Karpas-422 (cell line): ENCODE results near the gene IPCEF1. TPM values are rescaled to one million over a fixed set of nuclear protein-coding genes. Genes with fewer than 3 reads are reported as not detected.

Experiments
- DNase-seq: peaks from one replicate; pipeline ENCODE4 v3.0.0-alpha.2; 2015
- H2AFZ ChIP-seq: fragments of 200-600 bp; sonication (generic); 2 replicates; pipeline ENCODE4 v1.6.1; 2014; ENCODE audit warnings: antibody characterized with exemption, low read length, mixed read lengths
- H3K27ac ChIP-seq: fragments of 200-600 bp; sonication (generic); 2 replicates; pipeline ENCODE4 v1.5.1; 2014; ENCODE audit warnings: mild to moderate bottlenecking, low read length, moderate library complexity
- H3K27me3 ChIP-seq: fragments of 200-600 bp; sonication (generic); 2 replicates; pipeline ENCODE4 v1.6.1; 2014; ENCODE audit warnings: low read length, mixed read lengths
- H3K36me3 ChIP-seq: fragments of 200-600 bp; sonication (generic); 2 replicates; pipeline ENCODE4 v1.6.1; 2014; ENCODE audit warnings: low read length, mixed read lengths; ENCODE audit not compliant: insufficient read depth
- H3K4me1 ChIP-seq: fragments of 200-600 bp; sonication (generic); 2 replicates; pipeline ENCODE4 v1.6.1; 2014; ENCODE audit warnings: mild to moderate bottlenecking, low read length, mixed read lengths
- H3K4me2 ChIP-seq: fragments of 200-600 bp; sonication (generic); 2 replicates; pipeline ENCODE4 v1.6.1; 2014; ENCODE audit warnings: low read length, low read depth, mild to moderate bottlenecking; ENCODE audit not compliant: poor library complexity, severe bottlenecking
- H3K4me3 ChIP-seq: fragments of 200-600 bp; sonication (generic); 2 replicates; pipeline ENCODE4 v1.5.1; 2014; ENCODE audit warnings: mild to moderate bottlenecking, antibody characterized with exemption, low read length, mixed read lengths
- H3K79me2 ChIP-seq: fragments of 200-600 bp; sonication (generic); 2 replicates; pipeline ENCODE4 v1.6.1; 2014; ENCODE audit warnings: mild to moderate bottlenecking, low read length, mixed read lengths
- H3K9ac ChIP-seq: fragments of 200-600 bp; sonication (generic); 2 replicates; pipeline ENCODE4 v1.6.0; 2014; ENCODE audit warnings: low read length
- H3K9me2 ChIP-seq: fragments of 200-600 bp; sonication (generic), shearing (Covaris generic); replicated peaks from 2 replicates; pipeline ENCODE4 v1.6.0; 2014; ENCODE audit warnings: mild to moderate bottlenecking, low read length, moderate library complexity; ENCODE audit not compliant: insufficient read depth
- H3K9me3 ChIP-seq: fragments of 300-700, 200-600 bp; sonication (generic); 2 replicates; pipeline ENCODE4 v1.6.1; 2014; ENCODE audit warnings: low read length, mixed read lengths
- H4K20me1 ChIP-seq: fragments of 200-600 bp; sonication (generic); 2 replicates; pipeline ENCODE4 v1.6.1; 2014; ENCODE audit warnings: mild to moderate bottlenecking, antibody characterized with exemption, low read length, low read depth; ENCODE audit not compliant: insufficient read depth
- total RNA-seq: library from RNA; depleted of rRNA; stranded (reverse); fragments of >200 nt; shearing (Covaris generic); gene quantifications from 2 replicates; pipeline ENCODE4 v1.2.3, GENCODE V29; 2014; ENCODE audit warnings: low replicate concordance; rRNA removed

Gene IPCEF1
- not detected in 2 replicates for total RNA-seq

DNA sequence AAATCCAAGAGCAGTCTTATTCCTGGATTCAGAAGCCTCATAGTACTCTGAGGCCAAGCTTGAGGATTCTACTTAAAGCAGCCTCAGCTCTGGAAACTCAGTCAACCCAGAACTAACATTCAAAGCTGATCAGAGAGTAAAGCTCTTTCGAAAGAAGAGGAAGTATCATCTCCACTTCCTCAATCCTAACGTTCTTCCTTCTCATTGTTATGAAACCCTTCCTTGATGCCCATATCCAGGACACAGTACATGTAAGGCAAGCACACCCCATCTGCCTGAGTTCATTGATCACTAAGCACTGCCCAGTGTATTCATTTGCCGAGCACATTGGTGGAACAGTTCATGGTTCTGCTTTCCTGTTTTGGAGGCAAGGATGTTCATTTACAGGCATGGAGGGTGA is at the start of gene IPCEF1:
Gene IPCEF1 (minus strand): TSS at position 114 of the 400 bp plus-strand sequence. CDS start 90,856 bp downstream, outside the sequence.
- Histone ChIP-seq H3K36me3 (no peaks in the 10 kb centered on the region), H3K9ac (no peak within 1 kb of the TSS), H3K9me3 (no peaks in the 10 kb centered on the region), H3K4me3 (no peak within 1 kb of the TSS), H3K79me2 (no peaks in the 10 kb centered on the region), H3K27me3 (no peaks in the 10 kb centered on the region), H4K20me1 (no peaks in the 10 kb centered on the region), H3K4me2 (peak within 1 kb of the TSS; percentile 29), H3K9me2 (no peaks in the 10 kb centered on the region), H2AFZ (peak within 1 kb of the TSS; percentile 49), H3K4me1 (peaks cover 24% of the 10 kb centered on the region), H3K27ac (no peak within 1 kb of the TSS)
- peak; percentile 61 for DNase-seq

- H3K4me3 ChIP-seq = no peak overlapping the region
- H3K79me2 ChIP-seq = no peaks in the 10 kb centered on the region
- H4K20me1 ChIP-seq = no peaks in the 10 kb centered on the region
- no peaks in the 10 kb centered on the region for H3K9me3 ChIP-seq
- H3K4me1 ChIP-seq = peaks cover 14% of the 10 kb centered on the region
- H3K4me2 ChIP-seq = no peak overlapping the region
- DNase-seq = no peak
- H3K9me2 ChIP-seq = no peaks in the 10 kb centered on the region
- H3K9ac ChIP-seq = no peak overlapping the region
- no peaks in the 10 kb centered on the region for H3K27me3 ChIP-seq
- no peaks in the 10 kb centered on the region for H3K36me3 ChIP-seq
- no peak overlapping the region for H2AFZ ChIP-seq
- no peak overlapping the region for H3K27ac ChIP-seq
Observed at GRCh38 chr6:154406301-154406700, 49.7 kb upstream of the IPCEF1 start.

DNA sequence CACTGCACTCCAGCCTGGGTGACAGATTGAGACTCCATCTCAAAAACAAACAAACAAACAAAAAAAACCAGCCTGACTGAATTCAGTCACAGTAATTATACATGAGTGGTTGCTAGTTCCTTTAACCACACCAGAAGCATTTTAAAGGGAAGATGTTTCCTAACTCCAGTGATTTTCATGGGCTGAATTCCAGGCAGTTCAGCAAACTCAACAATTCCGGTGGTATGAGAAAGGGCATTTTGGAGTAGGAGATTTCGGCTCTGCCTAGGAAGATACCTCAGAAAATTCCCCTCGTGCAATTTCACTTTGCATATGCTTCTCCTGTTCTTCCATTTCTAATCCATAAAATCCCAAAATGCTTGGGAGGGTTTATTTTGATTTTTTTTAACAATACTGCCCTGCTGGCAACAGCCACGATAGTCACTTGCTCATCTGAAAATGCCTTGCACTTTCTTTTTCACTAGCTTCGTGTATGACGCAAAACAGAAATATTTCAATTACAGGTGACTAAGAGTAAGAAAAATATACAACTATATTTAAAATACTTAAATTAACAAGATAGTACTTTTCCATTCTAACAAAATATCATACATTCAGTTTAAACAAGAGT is 48.3 kb upstream of the IPCEF1 start:
- Histone ChIP-seq H3K9me3 (no peaks in the 10 kb centered on the region), H3K4me2 (no peak overlapping the region), H3K9me2 (no peaks in the 10 kb centered on the region), H3K4me3 (no peak overlapping the region), H3K79me2 (no peaks in the 10 kb centered on the region), H3K9ac (no peak overlapping the region), H3K27ac (no peak overlapping the region), H3K27me3 (no peaks in the 10 kb centered on the region), H3K4me1 (0 out of 2 replicates have a peak, but pooled peaks cover under 1% of the 10 kb centered on the region), H4K20me1 (no peaks in the 10 kb centered on the region), H2AFZ (no peak overlapping the region), H3K36me3 (no peaks in the 10 kb centered on the region)
- no peak for DNase-seq

- Histone ChIP-seq H4K20me1 (no peaks in the 10 kb centered on the region), H3K27me3 (no peaks in the 10 kb centered on the region), H2AFZ (no peak overlapping the region), H3K9me2 (no peaks in the 10 kb centered on the region), H3K4me3 (no peak overlapping the region), H3K36me3 (no peaks in the 10 kb centered on the region), H3K4me1 (no peaks in the 10 kb centered on the region), H3K9me3 (no peaks in the 10 kb centered on the region), H3K79me2 (no peaks in the 10 kb centered on the region), H3K9ac (no peak overlapping the region), H3K27ac (no peak overlapping the region), H3K4me2 (no peak overlapping the region)
- no peak for DNase-seq
Observed at GRCh38 chr6:154403788-154404187, 47.2 kb upstream of the IPCEF1 start.

- H3K27me3 ChIP-seq = no peaks in the 10 kb centered on the region
- no peak overlapping the region for H3K4me2 ChIP-seq
- no peak overlapping the region for H3K27ac ChIP-seq
- H3K9me3 ChIP-seq = no peaks in the 10 kb centered on the region
- no peak overlapping the region for H3K9ac ChIP-seq
- H3K79me2 ChIP-seq = no peaks in the 10 kb centered on the region
- H2AFZ ChIP-seq = no peak overlapping the region
- no peaks in the 10 kb centered on the region for H3K9me2 ChIP-seq
- no peaks in the 10 kb centered on the region for H4K20me1 ChIP-seq
- no peak overlapping the region for H3K4me3 ChIP-seq
- H3K36me3 ChIP-seq = no peaks in the 10 kb centered on the region
- peak; percentile 24 for DNase-seq
- no peaks in the 10 kb centered on the region for H3K4me1 ChIP-seq
Observed at GRCh38 chr6:154402081-154402780, 45.6 kb upstream of the IPCEF1 start.

DNA sequence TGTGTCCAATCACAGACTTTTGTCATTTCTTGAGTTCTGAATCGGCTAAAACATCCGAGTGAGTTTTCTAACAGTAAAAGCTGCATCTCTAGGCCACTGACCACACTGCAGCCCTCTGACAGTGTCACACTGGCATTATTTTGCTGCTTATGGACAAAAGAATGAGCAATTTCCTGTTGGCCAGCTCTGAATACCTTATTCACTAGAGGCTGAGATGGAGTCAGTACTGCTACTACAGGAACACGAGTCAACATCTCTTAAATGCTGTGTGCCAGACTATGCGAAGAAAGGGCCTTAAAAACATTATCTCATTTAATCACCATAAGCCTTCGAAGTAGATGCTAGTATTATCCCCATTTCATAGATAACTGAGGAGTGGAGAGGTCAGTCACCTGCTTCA is 42.5 kb upstream of the IPCEF1 start:
- H3K4me3 ChIP-seq = no peak overlapping the region
- no peak overlapping the region for H2AFZ ChIP-seq
- H3K9me2 ChIP-seq = no peaks in the 10 kb centered on the region
- no peaks in the 10 kb centered on the region for H4K20me1 ChIP-seq
- H3K4me1 ChIP-seq = no peaks in the 10 kb centered on the region
- no peaks in the 10 kb centered on the region for H3K79me2 ChIP-seq
- no peak overlapping the region for H3K4me2 ChIP-seq
- no peaks in the 10 kb centered on the region for H3K36me3 ChIP-seq
- no peaks in the 10 kb centered on the region for H3K9me3 ChIP-seq
- no peak overlapping the region for H3K9ac ChIP-seq
- peak; percentile 9 for DNase-seq
- H3K27me3 ChIP-seq = no peaks in the 10 kb centered on the region
- no peak overlapping the region for H3K27ac ChIP-seq

DNA sequence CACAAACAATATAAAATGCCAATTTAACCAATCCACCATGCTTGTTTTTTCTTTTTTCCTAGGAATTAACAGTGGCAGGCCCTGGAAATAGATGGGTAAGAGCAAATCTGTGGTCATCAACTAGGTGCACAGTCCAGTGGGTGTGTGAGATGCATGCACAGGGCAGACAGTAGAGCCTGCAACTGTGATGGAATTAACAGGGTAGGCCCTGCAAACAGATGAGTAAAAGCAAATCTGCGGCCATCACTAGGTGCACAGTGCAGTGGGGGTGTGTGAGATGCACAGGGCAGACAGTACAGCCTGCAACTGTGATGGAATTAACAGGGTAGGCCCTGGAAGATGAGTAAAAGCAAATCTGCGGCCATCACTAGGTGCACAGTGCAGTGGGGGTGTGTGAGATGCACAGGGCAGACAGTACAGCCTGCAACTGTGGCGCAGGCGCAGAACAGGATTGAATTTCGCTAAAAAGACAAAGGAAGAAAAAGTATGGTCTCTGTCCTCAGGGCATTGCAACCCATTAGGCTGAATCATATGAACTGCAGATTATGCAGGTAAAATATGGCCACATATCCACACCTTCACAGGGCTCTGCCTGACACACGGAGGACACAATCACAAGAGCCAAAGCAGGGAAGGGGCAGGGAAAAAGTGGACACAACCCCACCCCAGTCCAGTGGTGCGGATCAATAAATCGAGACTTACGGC is 41.0 kb upstream of the IPCEF1 start:
- Histone ChIP-seq H3K4me1 (no peaks in the 10 kb centered on the region), H3K4me2 (no peak overlapping the region), H3K4me3 (no peak overlapping the region), H2AFZ (no peak overlapping the region), H3K27me3 (no peaks in the 10 kb centered on the region), H3K9me2 (no peaks in the 10 kb centered on the region), H3K79me2 (no peaks in the 10 kb centered on the region), H3K36me3 (no peaks in the 10 kb centered on the region), H3K9ac (no peak overlapping the region), H3K27ac (no peak overlapping the region), H3K9me3 (no peaks in the 10 kb centered on the region), H4K20me1 (no peaks in the 10 kb centered on the region)
- peak; percentile 7 for DNase-seq

- Histone ChIP-seq H3K9ac (no peak overlapping the region), H4K20me1 (no peaks in the 10 kb centered on the region), H3K27ac (no peak overlapping the region), H3K27me3 (no peaks in the 10 kb centered on the region), H3K4me3 (no peak overlapping the region), H3K9me2 (no peaks in the 10 kb centered on the region), H3K4me1 (no peaks in the 10 kb centered on the region), H3K4me2 (no peak overlapping the region), H2AFZ (no peak overlapping the region), H3K79me2 (no peaks in the 10 kb centered on the region), H3K36me3 (no peaks in the 10 kb centered on the region), H3K9me3 (no peaks in the 10 kb centered on the region)
- no peak for DNase-seq
Observed at GRCh38 chr6:154395878-154396277, 39.3 kb upstream of the IPCEF1 start.
